HepG2 (cell line): ENCODE results near the gene SSTR5. TPM values are rescaled to one million over a fixed set of nuclear protein-coding genes. Genes with fewer than 3 reads are reported as not detected.

Experiments
- ATAC-seq: fragments of 200-7000 bp; cut with Tn5 transposase; 3 replicates; pipeline ENCODE4 v1.9.1; 2020; ENCODE audit warnings: mild to moderate bottlenecking, moderate library complexity
- BruUV-seq: library from RNA; stranded (reverse); fragments of 400-500 nt; replicated peaks from 2 replicates; lab custom pipeline; 2021; lab: Mats Ljungman, UMichigan
- CTCF ChIA-PET: fragments of 300-600 bp; formaldehyde crosslinking; extraction: SDS; loops from one replicate; lab custom pipeline; 2021; ENCODE audit warnings: low total read pairs, inconsistent platforms, low intra/inter-chr PET ratio; lab: Yijun Ruan, JAX
- POLR2A ChIA-PET: fragments of 350-600 bp; sonication (Branson Sonifier 250); formaldehyde crosslinking; loops from one replicate; lab custom pipeline; 2020; ENCODE audit warnings: antibody characterized with exemption, inconsistent platforms; lab: Yijun Ruan, JAX
- DNase-seq: peaks from one replicate; pipeline ENCODE4 v3.0.0-alpha.2; 2015; ENCODE audit warnings: low spot score
- FAIRE-seq: peaks from 3 replicates; lab custom pipeline; 2011; peaks lifted over from hg19 to GRCh38; lab: Jason Lieb, UNC
- H2AFZ ChIP-seq: one replicate; pipeline ENCODE4 v1.6.1; 2011; ENCODE audit warnings: low read length, inconsistent platforms
- H3K27ac ChIP-seq: fragments of 300-600 bp; 3 replicates; pipeline ENCODE4 v1.8.0; 2011; ENCODE audit warnings: mixed run types, mild to moderate bottlenecking, mixed read lengths, low read length, inconsistent platforms; ENCODE audit not compliant: insufficient read depth; ENCODE audit errors: extremely low read length
- H3K27me3 ChIP-seq, 2 experiments: fragments of 200-600 bp in 1 of 2; 2 replicates in 1 of 2; 3 replicates in 1 of 2; pipeline versions ENCODE4 v1.6.0 to v1.8.0; 2011; ENCODE audit warnings: low read length in 2 of 2, mild to moderate bottlenecking in 2 of 2, moderate library complexity in 2 of 2, inconsistent platforms in 1 of 2; ENCODE audit not compliant: insufficient read depth in 2 of 2, control insufficient read depth in 1 of 2
- H3K36me3 ChIP-seq, 2 experiments: fragments of 200-600 bp in 1 of 2; replicated peaks in 1 of 2; 2 replicates in 1 of 2; 3 replicates in 1 of 2; pipeline versions ENCODE4 v1.5.1 to v1.8.0; 2011; ENCODE audit warnings: low read length in 2 of 2, inconsistent platforms in 1 of 2; ENCODE audit not compliant: insufficient read depth in 2 of 2, control insufficient read depth in 1 of 2
- H3K4me1 ChIP-seq: 2 replicates; pipeline ENCODE4 v1.5.1; 2012; ENCODE audit warnings: low read length, inconsistent platforms; ENCODE audit not compliant: insufficient read depth
- H3K4me2 ChIP-seq: 2 replicates; pipeline ENCODE4 v1.6.0; 2011; ENCODE audit warnings: low read depth, low read length, inconsistent platforms
- H3K4me3 ChIP-seq, 3 experiments: fragments of 200-600 bp in 1 of 3; sonication (generic), shearing (Covaris generic) in 1 of 3; replicated peaks in 1 of 3; 2 replicates each; pipeline ENCODE4 v1.5.1; 2011 to 2016; ENCODE audit warnings: low read length in 3 of 3, inconsistent platforms in 2 of 3, low read depth in 2 of 3, mild to moderate bottlenecking in 2 of 3, control low read depth in 1 of 3, mixed read lengths in 1 of 3; ENCODE audit not compliant: insufficient read depth in 1 of 3
- H3K79me2 ChIP-seq: one replicate; pipeline ENCODE4 v1.6.1; 2011; ENCODE audit warnings: low read length, inconsistent platforms; ENCODE audit not compliant: insufficient read depth
- H3K9ac ChIP-seq: 2 replicates; pipeline ENCODE4 v1.6.0; 2011; ENCODE audit warnings: mild to moderate bottlenecking, low read depth, low read length, inconsistent platforms; ENCODE audit not compliant: insufficient read depth
- H3K9me3 ChIP-seq: 2 replicates; pipeline ENCODE4 v1.5.1; 2012; ENCODE audit warnings: mild to moderate bottlenecking, low read length
- H4K20me1 ChIP-seq: 2 replicates; pipeline ENCODE4 v1.6.0; 2011; ENCODE audit warnings: inconsistent platforms, mild to moderate bottlenecking, low read length, moderate library complexity; ENCODE audit not compliant: insufficient read depth
- CENPT ChIP-seq: sonication (generic); formaldehyde crosslinking; IDR thresholded peaks from 2 replicates; pipeline ENCODE4 v1.8.0; 2022; ENCODE audit warnings: low read depth, mild to moderate bottlenecking, moderate library complexity, missing genetic modification reagents
- EZH2 ChIP-seq: conservative IDR thresholded peaks from 2 replicates; pipeline ENCODE4 v1.6.1; 2012; ENCODE audit warnings: mild to moderate bottlenecking, low read depth, low read length, moderate library complexity
- WGBS: methylation state at CpG from one replicate; pipeline ENCODE4 v1.1.6; 2017; ENCODE audit warnings: low lambda C conversion rate; 5-methylcytosine and 5-hydroxymethylcytosine counted together
- in situ Hi-C: cut with HindIII; loops from 2 replicates; pipeline ENCODE4 v1.10.0; 2017; ENCODE audit warnings: low pct_unique_long_range_greater_than_20kb; ENCODE audit not compliant: extremely low pct_ligation_motif_present
- intact Hi-C: fragments of 100-400 bp; cut with micrococcal nuclease; formaldehyde crosslinking; loops from one replicate; pipeline ENCODE4 v1.10.0; 2022; ENCODE audit not compliant: unreplicated experiment
- polyA plus RNA-seq, 8 experiments: library from polyadenylated mRNA; depleted of rRNA in 3 of 8; stranded (reverse) in 7 of 8; unstranded in 1 of 8; fragments of >200 nt; fragmentation: Illumina TruSeq in 4 of 8; extraction: Trizol in 4 of 8; gene quantifications; 2 replicates each; pipeline versions ENCODE4 v1.2.1 to v1.2.3, GENCODE V29; 2011 to 2016; ENCODE audit warnings: low read depth in 4 of 8, missing spikeins in 1 of 8, mixed read lengths in 1 of 8; ENCODE audit not compliant: insufficient read depth in 1 of 8
- total RNA-seq, 5 experiments: library from RNA; depleted of rRNA; stranded (reverse); fragments of >200 nt; fragmentation: Illumina TruSeq; extraction: Trizol; gene quantifications; 2 replicates each; pipeline ENCODE4 v1.2.3, GENCODE V29; 2016; ENCODE audit warnings: low read depth in 1 of 5
- TF ChIP-seq, protein P1 (sequence below), 2 experiments: IDR thresholded peaks; 2 replicates each; pipeline ENCODE4 v1.6.1; 2011 to 2012; ENCODE audit warnings: low read length in 2 of 2, borderline replicate concordance in 1 of 2, low read depth in 1 of 2, mild to moderate bottlenecking in 1 of 2, moderate library complexity in 1 of 2

The SSTR5 gene
- total and polyA plus RNA-seq, 2 of the 13 experiments (the other 11 are each of a cell fraction or from before 2014, with no cell fraction given): 0.20 to 0.49 TPM

DNA sequence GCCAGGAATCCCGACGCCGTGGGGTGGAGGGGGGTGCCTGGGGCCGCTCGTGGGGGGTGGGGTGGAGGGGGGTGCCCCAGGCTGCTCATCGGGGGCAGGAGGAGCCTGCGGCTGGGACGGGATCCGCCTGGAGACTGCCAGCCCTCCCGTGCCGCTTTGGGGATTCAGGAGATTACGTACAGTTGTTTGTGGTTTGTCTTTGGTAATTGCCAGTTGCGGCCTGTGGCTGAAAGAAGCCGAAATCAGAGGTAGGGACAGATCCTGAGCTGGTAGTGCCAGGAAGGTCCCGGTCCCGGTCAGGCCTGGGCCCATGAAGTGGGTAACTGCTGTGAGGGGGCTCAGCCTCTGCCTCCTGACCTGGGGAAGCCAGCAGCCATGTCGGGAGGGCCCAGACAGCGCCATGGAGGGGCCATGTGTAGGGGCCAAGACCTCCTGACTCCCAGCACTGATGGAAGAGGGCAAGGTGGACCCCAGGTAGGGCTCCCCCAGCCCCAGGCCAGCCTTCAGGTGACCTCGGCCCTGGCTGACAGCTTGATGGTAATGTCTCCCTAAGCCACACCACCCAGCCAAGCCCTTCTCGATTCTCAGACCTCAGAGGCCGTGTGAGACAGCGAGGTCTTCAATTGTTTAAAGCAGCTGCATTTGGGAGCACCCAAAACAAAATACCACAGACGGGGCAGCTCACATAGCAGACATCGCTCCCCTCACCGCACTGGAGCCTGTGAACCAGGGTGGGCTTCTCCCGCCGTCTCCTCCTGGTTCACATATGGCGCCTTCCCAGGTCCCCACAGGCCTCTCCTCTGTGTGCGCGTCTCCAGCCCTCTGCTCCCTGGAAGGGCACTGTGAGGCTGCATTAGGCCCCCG, 34.9 kb upstream of the SSTR5 start:
- H2AFZ ChIP-seq: no peak overlapping the region
- 51% methylated on average over 8 of the region's 31 CpGs for WGBS
- TF ChIP-seq EZH2 (peak; percentile 63; the same call in 1 of the 2 replicates), CENPT (CRISPR knock-in tag) (no peak)
- TF ChIP-seq, protein P1, sequence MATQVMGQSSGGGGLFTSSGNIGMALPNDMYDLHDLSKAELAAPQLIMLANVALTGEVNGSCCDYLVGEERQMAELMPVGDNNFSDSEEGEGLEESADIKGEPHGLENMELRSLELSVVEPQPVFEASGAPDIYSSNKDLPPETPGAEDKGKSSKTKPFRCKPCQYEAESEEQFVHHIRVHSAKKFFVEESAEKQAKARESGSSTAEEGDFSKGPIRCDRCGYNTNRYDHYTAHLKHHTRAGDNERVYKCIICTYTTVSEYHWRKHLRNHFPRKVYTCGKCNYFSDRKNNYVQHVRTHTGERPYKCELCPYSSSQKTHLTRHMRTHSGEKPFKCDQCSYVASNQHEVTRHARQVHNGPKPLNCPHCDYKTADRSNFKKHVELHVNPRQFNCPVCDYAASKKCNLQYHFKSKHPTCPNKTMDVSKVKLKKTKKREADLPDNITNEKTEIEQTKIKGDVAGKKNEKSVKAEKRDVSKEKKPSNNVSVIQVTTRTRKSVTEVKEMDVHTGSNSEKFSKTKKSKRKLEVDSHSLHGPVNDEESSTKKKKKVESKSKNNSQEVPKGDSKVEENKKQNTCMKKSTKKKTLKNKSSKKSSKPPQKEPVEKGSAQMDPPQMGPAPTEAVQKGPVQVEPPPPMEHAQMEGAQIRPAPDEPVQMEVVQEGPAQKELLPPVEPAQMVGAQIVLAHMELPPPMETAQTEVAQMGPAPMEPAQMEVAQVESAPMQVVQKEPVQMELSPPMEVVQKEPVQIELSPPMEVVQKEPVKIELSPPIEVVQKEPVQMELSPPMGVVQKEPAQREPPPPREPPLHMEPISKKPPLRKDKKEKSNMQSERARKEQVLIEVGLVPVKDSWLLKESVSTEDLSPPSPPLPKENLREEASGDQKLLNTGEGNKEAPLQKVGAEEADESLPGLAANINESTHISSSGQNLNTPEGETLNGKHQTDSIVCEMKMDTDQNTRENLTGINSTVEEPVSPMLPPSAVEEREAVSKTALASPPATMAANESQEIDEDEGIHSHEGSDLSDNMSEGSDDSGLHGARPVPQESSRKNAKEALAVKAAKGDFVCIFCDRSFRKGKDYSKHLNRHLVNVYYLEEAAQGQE (IDR thresholded peaks at IDR 0.05; ENCODE audit: borderline replicate concordance in 1 of 2, low read depth in 1 of 2, low read length in 2 of 2): no peak
- intact Hi-C loops: no loop called here
- peaks cover 11% of the 10 kb centered on the region; the same call in 1 of the 2 replicates for H3K9me3 ChIP-seq
- no peaks in the 10 kb centered on the region for H3K79me2 ChIP-seq
- no TSS peak for BruUV-seq
- no peak overlapping the region for H3K9ac ChIP-seq
- no peaks in the 10 kb centered on the region for H4K20me1 ChIP-seq
- POLR2A ChIA-PET: no interaction called here
- H3K36me3 ChIP-seq: no peaks in the 10 kb centered on the region
- CTCF ChIA-PET: no interaction called here
- ATAC-seq: no peak
- no peaks in the 10 kb centered on the region for H3K4me1 ChIP-seq
- no peak overlapping the region for H3K4me2 ChIP-seq
- in situ Hi-C loops: no loop called here
- H3K4me3 ChIP-seq: no peak overlapping the region
- H3K27ac ChIP-seq: no peak overlapping the region
- no peak for DNase-seq
- no peak for FAIRE-seq
- peaks cover 12 to 48% of the 10 kb centered on the region in 2 experiments for H3K27me3 ChIP-seq
